Kidney (tissue), 14 donors: ENCODE measurements around the gene TMEM132C. TPM values are rescaled to one million over a fixed set of nuclear protein-coding genes. Genes with fewer than 3 reads are reported as not detected.

Experiments used
- DNase-seq, 5 donors: peaks; one replicate each; pipeline ENCODE4 v3.0.0-alpha.2; 2013 to 2020
- FAIRE-seq: peaks from 2 replicates; lab custom pipeline; 2012; peaks lifted over from hg19 to GRCh38; lab: Jason Lieb, UNC
- H3K27ac ChIP-seq, 2 donors: one replicate each; pipeline ENCODE4 v1.7.0; 2013; ENCODE audit warnings: low read depth in 2 of 2, low read length in 2 of 2, inconsistent platforms in 1 of 2
- H3K27me3 ChIP-seq: one replicate; pipeline ENCODE4 v1.7.1; 2013; ENCODE audit warnings: low read length, inconsistent platforms; ENCODE audit not compliant: control insufficient read depth, insufficient read depth
- H3K36me3 ChIP-seq, 3 donors: one replicate each; pipeline versions ENCODE4 v1.7.0 to v1.7.1; 2013; ENCODE audit warnings: low read length in 3 of 3, control low read depth in 1 of 3, inconsistent platforms in 1 of 3; ENCODE audit not compliant: insufficient read depth in 3 of 3, control insufficient read depth in 2 of 3
- H3K4me1 ChIP-seq, 3 donors: one replicate each; pipeline versions ENCODE4 v1.7.0 to v1.7.1; 2013; ENCODE audit warnings: low read length in 3 of 3, inconsistent platforms in 1 of 3, low read depth in 1 of 3; ENCODE audit not compliant: control insufficient read depth in 2 of 3, insufficient read depth in 2 of 3
- H3K4me3 ChIP-seq, 3 donors: one replicate each; pipeline versions ENCODE4 v1.7.0 to v1.8.1; 2013; ENCODE audit warnings: low read length in 3 of 3, control low read depth in 1 of 3, inconsistent platforms in 1 of 3
- H3K9ac ChIP-seq, 3 donors: one replicate each; pipeline versions ENCODE4 v1.7.0 to v1.7.1; 2013; ENCODE audit warnings: low read length in 3 of 3, control low read depth in 1 of 3, inconsistent platforms in 1 of 3
- H3K9me3 ChIP-seq, 3 donors: one replicate each; pipeline versions ENCODE4 v1.7.0 to v1.7.1; 2013; ENCODE audit warnings: low read length in 3 of 3, control low read depth in 1 of 3, inconsistent platforms in 1 of 3; ENCODE audit not compliant: control insufficient read depth in 2 of 3, insufficient read depth in 1 of 3
- CTCF ChIP-seq: IDR thresholded peaks from 3 replicates; pipeline ENCODE4 v1.5.1; 2012; ENCODE audit warnings: mild to moderate bottlenecking, moderate library complexity, borderline replicate concordance; ENCODE audit not compliant: insufficient read depth; ENCODE audit errors: extremely low read depth
- intact Hi-C: fragments of 100-400 bp; cut with DNase I; formaldehyde crosslinking; loops from one replicate; pipeline ENCODE4 v1.11.1; 2022
- polyA plus RNA-seq: library from polyadenylated mRNA; stranded (reverse); fragments of 350-450 nt; fragmentation: Illumina TruSeq; extraction: RNeasy Lipid Tissue Mini Kit (QIAGEN cat#74804); gene quantifications from one replicate; pipeline ENCODE4 v1.2.3, GENCODE V29; 2014; ENCODE audit warnings: low read depth, low replicate concordance; ENCODE audit not compliant: insufficient read depth
- total RNA-seq: library from RNA; stranded (reverse); fragmentation: NEBNext Ultra II Directional; extraction: Animal tissue kit (Norgen Biotek cat#: 25700); gene quantifications from one replicate; pipeline ENCODE4 v1.2.1, GENCODE V29; 2021
- donor health status: control.
- donor health status: control.
- donor health status: control.
- donor health status: control.
- donor health status: control.
- donor health status: DM: yes; HTN: yes; CAD: no.
- donor health status: Normal renal cell carcinoma (clear cell type).

The TMEM132C gene
- total and polyA plus RNA-seq, 2 donors from 2014 or later, result 0.28 to 0.75 TPM

GRCh38 chr12:128712622-128713021 lies 445.7 kb downstream of the TMEM132C start:
- no peak for FAIRE-seq
- Histone ChIP-seq H3K4me3 (no peak overlapping the region), H3K9me3 (no peaks in the 10 kb centered on the region)

GRCh38 chr12:128715485-128715884 lies 448.5 kb downstream of the TMEM132C start:
- no peak for TF ChIP-seq CTCF
- intact Hi-C loops, result no loop called here
- Histone ChIP-seq H3K9me3 (peaks cover 0 to 3% (median 0%) of the 10 kb centered on the region in 3 donors), H3K9ac (no peak overlapping the region), H3K36me3 (no peaks in the 10 kb centered on the region), H3K4me3 (no peak overlapping the region), H3K27ac (no peak overlapping the region), H3K27me3 (no peaks in the 10 kb centered on the region), H3K4me1 (no peaks in the 10 kb centered on the region)
- DNase-seq (no peak), FAIRE-seq (no peak)

More at GRCh38 chr12:128712622-128713021, 445.7 kb downstream of the TMEM132C start:
- intact Hi-C loops, result no loop called here
- DNase-seq, result no peak
- Histone ChIP-seq H3K9ac (no peak overlapping the region), H3K27me3 (no peaks in the 10 kb centered on the region), H3K4me1 (no peaks in the 10 kb centered on the region), H3K36me3 (no peaks in the 10 kb centered on the region), H3K27ac (no peak overlapping the region)
- no peak for TF ChIP-seq CTCF

GRCh38 chr12:128724468-128725046 lies 457.6 kb downstream of the TMEM132C start:
- intact Hi-C loops, result no loop called here
- DNase-seq (no peak), FAIRE-seq (no peak)

More at GRCh38 chr12:128724468-128725046, 457.6 kb downstream of the TMEM132C start:
- no peak for TF ChIP-seq CTCF
- Histone ChIP-seq H3K27me3 (no peaks in the 10 kb centered on the region), H3K4me1 (no peaks in the 10 kb centered on the region), H3K9ac (no peak overlapping the region), H3K4me3 (no peak overlapping the region), H3K9me3 (no peaks in the 10 kb centered on the region), H3K36me3 (no peaks in the 10 kb centered on the region), H3K27ac (no peak overlapping the region)
